LHCN-M2 (cell line): Measurements from ENCODE around the gene KATNIP. TPM values are rescaled to one million over a fixed set of nuclear protein-coding genes. Genes with fewer than 3 reads are reported as not detected.
"Not testable (repeated sequence)": the region's sequence is repeated elsewhere in the genome, so short reads cannot be mapped to it uniquely, and the experiment has no call there.

Source experiments
- DNase-seq: peaks from one replicate; pipeline ENCODE4 v3.0.0-alpha.2; 2012; ENCODE audit warnings: low read depth
- total RNA-seq: library from RNA; depleted of rRNA; stranded (reverse); fragments of >200 nt; gene quantifications from 2 replicates; pipeline ENCODE4 v1.2.3, GENCODE V29; 2014

Gene KATNIP
- total RNA-seq, 1 experiment from 2014 or later, result 11.7 TPM

DNA sequence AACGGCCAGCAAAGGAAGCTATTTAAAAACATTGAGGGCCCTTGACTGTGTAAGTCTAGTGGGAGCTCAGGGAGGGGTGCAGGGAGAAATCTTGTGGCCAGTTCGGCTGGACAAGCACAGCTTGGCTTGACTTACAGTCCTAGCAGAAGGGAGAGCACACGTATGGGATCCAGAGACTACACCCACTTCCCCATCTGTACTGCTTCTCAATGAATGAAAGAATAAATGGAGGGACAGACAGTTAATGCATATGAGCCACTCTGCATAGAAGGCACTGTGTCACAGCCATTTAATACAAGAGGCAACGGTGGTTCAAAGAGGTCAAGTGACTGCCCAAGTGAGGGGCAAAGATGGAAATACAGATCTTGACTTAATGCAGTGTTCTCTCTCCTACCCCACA, 15.7 kb upstream of the KATNIP start:
- no peak for DNase-seq

DNA sequence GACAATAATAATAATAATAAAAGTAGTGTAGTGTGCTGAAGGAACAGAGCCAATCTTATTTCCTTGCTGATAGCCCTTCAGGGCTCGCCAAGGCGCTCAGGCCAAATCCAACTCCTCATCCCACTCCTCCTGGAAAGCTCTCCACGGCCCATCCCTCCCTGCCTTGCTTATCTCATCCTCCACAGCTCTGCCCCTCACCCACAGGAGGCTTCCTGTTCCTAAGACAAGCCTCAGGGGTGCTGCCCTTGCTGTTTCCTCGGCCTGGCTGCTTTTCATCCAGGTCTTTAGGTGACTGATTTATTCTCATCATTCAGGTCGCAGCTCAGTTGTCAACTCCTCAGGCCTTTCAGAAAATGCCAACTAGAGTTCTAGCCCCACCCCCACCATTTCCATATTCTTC, 11.4 kb upstream of the KATNIP start:
- DNase-seq, result no peak

DNA sequence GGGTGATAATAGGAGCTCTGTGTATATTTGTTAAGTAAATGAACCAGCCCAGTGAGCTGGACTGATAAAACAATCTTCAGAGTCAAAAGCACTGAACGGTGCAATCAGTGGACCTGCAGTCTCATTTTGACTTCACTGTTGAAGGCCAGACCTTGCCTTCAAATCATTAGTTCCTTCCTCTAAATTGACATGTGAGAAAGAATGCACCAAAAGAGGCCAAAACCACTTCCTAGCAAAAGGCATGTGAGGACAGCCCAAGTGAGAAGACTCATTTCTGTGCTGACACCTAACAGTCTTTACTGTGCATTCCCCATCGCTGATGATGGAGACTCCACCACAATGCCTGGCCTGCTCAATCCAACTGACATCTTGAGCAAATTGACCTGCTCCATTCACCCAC, 10.8 kb upstream of the KATNIP start:
- DNase-seq, result no peak

DNA sequence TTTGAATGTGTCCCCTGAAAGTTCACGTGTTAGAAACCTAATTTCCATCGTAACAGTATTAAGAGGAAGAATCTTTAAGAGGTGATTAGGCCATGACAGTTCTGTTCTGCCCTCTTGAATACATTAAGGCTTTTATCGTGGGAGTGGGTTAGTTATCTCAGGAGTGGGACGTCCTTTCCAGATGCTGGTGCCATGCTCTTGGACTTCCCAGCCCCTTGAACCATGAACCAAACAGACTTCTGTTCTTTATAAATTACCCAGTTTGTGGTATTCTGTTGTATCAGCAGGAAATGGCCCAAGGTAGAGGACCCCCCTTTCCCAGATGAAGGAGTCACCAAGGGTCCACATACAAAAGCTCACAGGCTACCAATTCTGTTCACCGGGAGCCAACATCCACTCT, 10.3 kb upstream of the KATNIP start:
- DNase-seq, result no peak

DNA sequence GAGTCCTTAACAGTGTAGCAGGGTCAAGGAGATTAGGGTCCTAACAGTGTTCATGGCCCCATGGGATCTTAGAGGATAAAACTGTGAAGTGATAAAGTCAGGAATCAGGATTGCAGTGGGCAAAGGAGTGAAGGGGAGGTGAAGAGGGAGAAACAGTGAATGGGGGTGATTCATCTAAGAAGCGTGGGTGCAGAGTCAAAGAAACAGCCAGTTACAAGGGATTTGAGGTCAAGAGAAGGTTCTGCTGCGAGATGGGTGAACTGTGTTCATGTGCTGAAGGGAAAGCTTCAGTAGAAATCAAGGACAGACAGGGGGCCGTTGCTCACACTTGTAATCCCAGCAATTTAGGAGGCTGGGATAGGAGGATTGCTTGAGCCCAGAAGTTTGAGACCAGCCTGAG, 6.1 kb upstream of the KATNIP start:
- no peak for DNase-seq

DNA sequence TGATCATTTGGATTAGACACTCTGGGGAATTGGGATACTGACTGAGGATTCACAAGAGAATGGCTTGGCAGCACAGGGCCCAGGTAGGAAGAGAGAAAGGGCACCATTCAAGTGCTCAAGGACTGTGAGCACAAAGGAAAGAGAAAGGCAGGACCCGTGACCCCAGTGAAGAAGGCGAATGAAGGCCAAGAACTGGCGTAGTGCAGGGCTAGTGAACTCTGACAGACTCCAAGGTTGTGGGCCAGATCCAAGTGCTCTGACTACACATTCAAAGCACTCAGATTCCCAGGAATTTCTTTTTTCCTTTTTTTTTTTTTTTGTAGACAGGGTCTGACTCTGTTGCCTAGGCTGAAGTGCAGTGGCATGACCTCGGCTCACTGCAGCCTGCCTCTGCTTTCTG, 5.3 kb upstream of the KATNIP start:
- no peak for DNase-seq

DNA sequence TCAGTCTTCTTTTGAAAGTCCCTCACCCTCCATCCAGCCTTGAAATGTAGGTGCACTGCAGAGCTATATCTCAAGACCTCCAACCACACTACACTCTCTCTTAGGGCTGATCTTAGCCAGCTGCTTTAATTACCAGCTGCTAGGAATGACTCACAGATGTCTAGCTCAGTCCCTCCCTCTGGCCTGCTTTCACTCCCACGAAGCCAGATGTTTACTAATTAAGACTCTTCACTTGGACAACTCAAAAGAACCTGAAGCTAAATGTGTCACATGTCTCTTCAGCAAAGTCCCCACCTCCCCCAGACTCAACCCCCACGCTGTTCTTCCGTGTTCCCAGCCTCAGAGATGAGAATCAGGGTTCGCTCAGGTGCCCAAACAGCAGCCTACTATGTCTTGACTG, 2.8 kb upstream of the KATNIP start:
- peak; percentile 81 for DNase-seq

DNA sequence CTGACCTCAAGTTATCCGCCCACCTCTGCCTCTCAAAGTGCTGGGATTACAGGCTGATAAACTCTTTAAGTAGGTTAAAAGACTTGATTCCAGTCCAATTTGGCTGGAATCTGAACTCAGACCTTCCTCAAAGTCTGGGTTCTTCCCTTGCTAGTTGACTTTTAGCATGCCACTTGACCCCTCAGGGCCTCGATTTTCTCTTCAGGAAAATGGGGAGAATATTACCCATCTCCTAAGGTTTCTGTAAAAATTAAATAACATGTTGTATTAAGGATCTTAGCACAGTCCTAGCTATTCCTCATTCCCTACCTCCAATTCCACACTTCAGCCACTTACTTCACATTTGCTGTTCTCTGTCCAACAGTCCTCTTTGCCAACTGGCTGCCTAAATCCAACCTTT, 2.1 kb upstream of the KATNIP start:
- DNase-seq, result no peak

DNA sequence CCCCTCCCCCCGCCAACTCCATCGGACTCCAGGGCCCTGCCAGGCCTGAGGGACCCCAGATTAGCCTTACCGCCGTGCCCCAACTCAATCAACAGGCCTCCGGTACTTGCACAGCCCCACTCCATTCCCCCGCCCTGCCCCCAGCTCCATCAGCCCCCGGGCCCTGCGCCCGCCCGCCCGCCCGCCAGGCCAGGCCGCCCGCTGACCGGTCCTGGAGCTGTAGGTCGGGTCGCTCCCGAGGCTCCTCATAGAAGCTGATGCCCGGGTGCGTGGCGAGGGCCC, 539 bp upstream of the KATNIP start:
- DNase-seq, result no peak

DNA sequence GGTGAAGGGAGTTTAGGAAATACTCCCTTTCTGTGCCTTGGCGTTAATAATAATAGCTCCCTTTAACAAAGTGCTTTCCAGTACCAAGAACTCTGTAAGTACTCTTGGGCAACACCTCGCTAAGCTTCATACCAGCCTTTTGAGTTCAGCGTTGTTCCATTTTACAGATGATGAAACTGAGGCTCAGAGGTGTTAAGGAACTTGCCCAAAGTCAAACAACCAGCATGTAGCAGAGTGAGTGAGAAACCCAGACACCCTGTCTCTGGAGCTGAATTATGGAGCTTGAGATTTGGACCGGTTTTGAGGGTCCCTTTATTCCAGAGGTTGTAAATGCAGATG, 607 bp downstream of the KATNIP start:
- no peak for DNase-seq

DNA sequence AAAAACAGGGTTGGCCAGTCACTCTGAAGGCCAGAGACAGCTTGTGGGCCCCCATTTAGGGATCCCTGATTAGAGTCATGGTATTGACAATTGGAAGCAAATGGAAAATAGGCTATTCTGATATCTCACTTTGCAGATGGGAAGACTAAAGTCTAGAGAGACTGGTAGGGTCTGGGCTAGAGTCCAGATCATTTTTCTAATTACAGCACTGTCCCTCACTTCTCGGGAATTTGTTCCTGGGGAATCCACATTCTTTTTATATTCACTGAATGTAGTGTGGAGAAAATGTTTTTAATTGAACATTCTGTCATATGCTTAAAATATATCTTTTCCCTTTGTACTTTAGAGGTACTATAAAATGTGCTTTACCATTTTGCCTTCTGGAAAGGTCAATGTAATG, 1.1 kb downstream of the KATNIP start:
- no peak for DNase-seq

DNA sequence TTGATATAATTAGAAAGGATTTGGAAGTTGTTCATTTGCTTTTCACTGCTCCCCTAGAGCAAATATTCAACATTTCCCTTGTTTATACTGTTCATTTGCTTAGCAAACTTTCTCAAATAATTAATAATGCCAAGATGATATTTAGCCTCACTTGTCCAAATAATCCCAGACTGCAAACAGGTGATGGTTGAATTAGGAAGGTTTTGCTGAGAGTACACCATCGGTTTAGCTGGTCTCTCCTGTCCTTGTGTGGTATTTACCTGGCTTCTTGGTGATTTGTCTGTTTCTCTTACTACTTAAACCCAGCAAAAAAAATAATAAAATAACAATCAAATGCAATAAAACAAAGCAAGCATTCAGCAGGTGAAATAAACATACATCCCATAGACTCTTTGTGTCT, 6.5 kb downstream of the KATNIP start:
- DNase-seq, result no peak

DNA sequence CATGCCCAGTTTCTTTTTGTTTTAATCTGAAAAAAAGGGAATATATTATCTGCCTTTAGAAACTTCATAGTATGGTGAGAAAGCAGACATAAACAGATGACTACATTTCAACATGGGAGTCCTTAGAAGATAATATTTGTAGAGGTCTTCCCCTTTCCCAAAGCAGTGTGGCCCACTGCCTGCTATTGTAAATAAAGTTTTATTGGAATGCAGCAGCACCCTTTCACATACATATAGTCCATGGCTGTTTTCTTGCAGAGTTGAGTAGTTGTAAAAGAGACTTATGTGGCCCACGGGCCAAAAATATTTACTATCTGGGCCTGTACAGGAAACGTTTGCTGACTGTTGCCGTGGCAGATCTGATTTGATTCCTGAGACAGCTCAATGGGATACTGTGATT, 8.5 kb downstream of the KATNIP start:
- DNase-seq, result no peak

DNA sequence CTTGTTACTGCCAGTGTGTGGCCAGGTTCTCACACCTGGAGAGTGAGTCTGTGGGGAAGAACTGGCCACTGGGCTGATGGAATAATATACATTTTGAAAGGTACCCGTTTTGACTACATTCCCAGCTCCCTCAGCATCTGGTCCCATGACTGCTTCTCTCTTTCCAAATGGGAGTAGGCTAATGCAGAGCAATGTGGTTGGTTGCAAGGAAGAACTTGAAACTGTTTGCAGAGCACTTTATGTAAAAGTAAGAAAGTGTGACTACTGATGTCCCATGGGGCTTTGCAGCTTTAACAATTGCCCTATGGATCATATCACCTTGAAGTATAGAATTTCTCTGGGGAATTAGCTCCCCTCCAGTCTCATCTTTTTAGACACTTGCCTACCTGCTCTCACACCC, 9.0 kb downstream of the KATNIP start:
- no peak for DNase-seq

DNA sequence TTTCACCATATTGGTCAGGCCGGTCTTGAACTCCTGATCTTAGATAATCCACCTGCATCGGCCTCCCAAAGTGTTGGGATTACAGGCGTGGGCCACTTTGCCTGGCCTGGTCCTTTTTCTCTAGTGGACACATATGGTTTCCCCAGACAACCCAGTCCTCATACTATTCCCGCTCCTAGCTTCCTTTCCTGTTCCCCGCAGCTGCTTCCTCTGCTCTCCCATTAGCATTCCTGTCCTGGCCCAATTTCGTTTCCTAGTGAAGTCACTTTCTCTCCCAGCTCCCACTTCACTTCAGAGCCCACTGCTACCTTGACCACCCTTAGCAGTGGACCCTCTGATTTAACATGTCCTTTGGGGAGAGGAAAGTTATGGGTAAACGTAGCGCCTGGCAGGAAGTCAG, 11.3 kb downstream of the KATNIP start:
- no peak for DNase-seq

DNA sequence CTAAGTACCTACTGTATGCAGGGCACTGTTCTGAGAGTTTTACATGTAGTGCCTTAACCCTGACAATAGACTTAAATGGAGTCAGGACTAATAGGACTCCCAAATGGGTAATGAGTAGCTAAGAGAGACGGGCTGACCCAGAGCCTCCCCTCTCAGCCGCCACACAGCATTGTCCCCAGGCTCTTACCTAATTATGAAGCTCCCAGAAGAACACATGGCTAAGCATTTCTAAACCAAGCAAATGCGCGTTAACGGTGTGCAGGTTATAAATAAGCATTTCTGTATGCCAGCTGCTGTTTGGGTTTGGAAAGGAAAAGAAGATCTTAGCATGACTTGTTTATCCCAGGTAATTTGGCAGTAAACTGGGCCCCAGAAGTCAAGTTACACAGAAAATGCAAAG, 14.3 kb downstream of the KATNIP start:
- DNase-seq, result no peak

DNA sequence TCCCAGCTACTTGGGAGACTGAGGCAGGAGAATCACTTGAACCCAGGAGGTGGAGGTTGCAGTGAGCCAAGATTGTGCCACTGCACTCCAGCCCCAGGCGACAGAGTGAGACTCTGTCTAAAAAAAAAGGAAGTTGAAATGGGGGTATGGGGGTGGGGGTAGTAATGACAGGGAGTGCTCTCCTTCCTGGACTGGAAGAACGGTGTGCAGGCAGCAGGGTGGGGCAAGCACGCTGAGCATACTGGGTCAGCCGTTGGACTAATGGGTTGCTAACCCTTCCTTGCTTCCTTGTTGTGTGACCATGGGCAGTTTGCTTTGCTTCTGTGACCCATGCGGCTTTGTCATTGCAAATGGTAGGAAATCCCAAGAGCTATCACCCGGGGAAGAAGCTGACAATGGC, 16.5 kb downstream of the KATNIP start:
- no peak for DNase-seq

DNA sequence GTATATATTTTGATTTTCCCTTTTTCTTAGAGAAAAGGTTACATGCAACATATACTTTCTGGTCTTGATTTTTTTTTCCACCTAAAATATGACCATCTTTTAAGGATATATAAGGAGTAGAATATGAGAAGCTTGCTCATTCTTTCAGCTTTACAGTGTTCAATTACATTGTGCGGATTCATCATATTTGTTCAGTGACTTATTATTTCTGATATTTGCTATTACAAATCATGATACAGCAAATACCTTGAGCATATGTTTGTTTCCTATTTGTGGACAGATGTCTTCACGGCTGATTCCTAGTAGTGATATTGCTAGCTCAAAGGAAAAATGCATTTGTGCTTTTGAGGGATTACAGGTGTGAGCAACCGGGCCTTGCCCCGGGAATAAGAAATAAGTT, 18.1 kb downstream of the KATNIP start:
- DNase-seq, result no peak

DNA sequence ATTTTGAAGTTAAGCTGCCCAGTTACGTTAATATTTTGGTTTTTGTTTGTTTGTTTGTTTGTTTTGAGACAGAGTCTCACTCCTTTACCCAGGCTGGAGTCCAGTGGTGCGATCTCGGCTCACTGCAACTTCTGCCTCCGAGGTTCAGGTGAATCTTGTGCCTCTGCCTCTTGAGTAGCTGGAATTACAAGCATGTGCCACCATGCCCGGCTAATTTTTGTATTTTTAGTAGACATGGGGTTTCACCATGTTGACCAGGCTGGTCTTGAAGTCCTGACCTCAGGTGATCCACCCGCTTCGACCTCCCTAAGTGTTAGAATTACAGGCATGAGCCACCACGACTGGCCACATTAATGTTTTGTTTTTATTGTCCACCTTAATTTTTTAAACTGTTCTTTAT, 21.0 kb downstream of the KATNIP start:
- DNase-seq, result not testable (repeated sequence)

DNA sequence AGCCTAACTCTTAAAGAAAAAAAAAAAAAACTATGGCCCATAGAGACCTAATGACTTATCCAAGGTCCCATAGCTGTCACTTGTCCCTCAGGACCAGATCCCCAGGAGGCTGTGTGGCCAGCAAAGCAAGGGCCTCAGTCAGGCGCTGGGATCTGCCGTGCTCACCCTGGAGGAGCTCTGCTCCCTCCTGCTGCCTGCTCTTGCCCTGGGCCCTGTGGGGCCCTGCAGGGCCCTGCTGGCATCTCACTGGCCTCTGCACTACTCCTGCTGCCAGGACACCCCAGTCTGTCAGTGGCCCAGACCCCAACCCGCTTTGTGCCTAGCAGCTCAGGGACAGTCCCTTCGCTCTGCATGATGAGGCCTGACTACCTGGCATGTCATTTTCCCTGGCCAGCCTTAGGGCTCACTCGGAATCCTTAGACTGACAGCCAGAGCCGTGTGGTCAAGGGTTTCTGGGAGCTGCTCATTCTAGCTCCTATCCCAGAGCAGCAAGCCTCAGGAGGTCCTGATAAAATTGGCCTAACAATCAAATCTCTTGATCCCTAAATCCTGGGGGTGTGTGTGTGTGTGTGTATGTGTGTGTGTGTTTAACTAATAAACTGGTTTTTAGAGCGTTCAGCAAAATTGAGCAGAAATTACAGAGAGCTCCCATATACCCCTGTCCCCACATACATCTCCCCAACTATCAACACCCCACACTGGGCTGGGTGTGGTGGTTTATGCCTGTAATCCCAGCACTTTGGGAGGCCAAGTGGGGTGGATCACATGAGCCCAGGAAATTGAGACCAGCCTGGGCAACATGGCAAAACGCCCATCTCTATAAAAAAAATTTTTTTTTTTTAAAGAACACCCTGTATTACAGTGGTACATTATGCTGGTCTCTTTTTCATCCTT, 21.7 kb downstream of the KATNIP start:
- no peak for DNase-seq

DNA sequence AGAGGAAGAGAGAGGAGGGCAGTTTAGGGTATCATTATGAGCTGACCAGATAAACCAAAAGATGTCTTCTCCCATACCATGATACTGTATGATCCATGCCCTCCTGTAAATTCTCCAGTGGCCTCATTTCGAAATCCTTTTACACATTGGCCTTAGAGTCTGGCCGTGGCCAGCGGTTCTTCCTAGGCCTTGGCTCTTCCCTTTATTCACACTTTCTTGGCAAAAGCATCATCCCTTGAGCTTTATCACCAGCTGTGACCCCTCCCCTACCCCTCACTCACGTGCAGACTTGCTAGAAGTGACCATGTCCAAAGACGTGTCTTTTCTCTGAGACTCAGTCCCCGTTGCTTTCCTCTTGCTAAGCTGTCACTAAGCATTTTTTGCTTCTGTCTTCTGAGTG, 22.8 kb downstream of the KATNIP start:
- DNase-seq, result no peak

DNA sequence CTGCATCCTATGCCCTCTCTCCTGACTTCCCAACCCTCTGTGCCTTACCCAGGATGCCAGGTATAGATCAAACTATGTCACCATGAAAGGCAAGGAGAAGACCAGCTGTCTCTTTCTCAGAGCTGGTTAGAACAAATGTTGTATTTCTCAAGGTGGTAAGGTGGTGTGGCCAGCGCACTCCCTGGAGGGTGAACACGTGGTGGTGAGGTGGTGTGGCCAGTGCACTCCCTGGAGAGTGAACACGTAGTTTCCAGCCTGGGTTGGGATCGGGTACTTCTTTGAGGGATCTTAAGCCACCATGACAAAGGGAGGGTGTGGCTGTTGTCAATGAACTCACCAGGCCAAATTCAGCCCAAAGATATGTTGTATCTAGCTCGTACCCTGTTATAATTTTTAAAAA, 26.8 kb downstream of the KATNIP start:
- no peak for DNase-seq

DNA sequence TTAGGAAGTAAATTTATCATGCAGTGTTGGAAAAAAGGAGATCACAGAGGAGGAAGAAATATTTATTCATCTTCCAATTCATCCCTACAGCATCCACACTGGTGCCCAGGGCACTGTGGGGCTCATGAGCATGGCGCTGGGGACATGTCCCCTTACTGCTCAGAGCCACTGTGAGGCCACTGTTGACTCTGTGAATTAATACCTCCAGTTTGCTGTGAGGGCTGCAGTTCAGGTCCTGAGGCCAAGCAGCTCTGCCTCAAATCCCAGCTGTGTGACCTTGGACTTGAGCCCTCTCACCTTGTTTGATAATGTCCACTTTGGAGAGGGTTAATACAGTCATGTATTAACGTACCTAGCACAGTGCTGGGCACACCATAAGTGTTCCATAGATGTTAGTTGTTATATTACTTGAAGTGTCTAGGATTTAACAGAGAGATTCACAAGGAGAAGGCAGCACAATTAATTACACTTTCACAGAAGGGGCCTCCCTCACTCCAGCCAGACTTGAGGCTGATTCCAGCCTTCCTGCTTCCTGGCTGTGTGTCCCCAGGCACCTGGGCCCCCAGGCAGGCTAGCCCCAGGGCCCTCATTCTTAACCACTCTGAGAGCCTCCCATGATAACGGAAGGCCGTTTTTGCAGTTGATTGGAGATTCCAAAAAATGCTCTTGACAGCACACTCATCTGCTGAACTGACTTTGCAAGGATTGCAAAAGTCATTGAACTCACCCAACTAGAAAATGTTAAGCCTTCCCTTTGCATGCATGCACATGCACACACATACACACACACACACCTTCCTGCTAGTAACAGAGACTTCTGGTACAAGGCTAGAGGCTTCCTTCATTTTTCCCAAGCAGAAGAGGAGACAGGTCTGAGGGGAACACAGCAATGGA, 29.4 kb downstream of the KATNIP start:
- peak; percentile 19 for DNase-seq
